ENCODE data around the gene NKAIN2. TPM values are rescaled to one million over a fixed set of nuclear protein-coding genes. Genes with fewer than 3 reads are reported as not detected.

The NKAIN2 gene
- total and polyA plus RNA-seq, 2 donors (not counting 3 experiments of a cell fraction or from before 2014, with no cell fraction given), result 0.03 TPM; not detected in 1

- dilution Hi-C loops (cut with MboI; ENCODE audit: extremely low pct_ligation_motif_present, low sequenced_read_pairs) (no loop called here), intact Hi-C loops (cut with micrococcal nuclease) (no loop called here)
Measured at GRCh38 chr6:124055395-124055794, 251.7 kb downstream of the NKAIN2 start.

DNA sequence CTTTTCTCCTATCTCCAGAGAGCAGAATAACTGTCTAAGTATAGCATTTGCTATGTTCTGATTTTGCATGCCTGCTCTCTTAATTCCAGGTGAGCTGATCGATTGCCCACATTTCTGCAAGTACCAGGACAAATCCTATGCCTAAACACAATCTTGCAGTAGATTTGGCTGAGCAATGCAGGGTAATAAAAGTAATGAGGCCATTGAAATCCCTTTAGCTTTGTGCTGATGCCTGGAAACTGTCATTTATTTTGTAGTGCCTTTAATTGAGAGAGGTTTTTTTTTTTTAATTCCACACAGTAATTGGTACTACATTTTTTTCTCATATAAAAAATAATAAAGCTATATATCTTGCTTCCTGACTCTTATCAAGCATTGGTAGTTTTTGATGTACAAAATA, 252.3 kb downstream of the NKAIN2 start:
- no peaks in the 10 kb centered on the region for H4K20me1 ChIP-seq (replicated peaks; ENCODE audit: control insufficient read depth, extremely low read depth, insufficient read depth, low read length)
- H2AFZ ChIP-seq (ENCODE audit: low read depth, low read length), result no peak overlapping the region
- no peak overlapping the region for H3K4me3 ChIP-seq (replicated peaks in 1 of 3; ENCODE audit: insufficient read depth in 1 of 3, low read depth in 1 of 3, low read length in 3 of 3)
- dilution Hi-C loops (cut with MboI; ENCODE audit: extremely low pct_ligation_motif_present, low sequenced_read_pairs) (no loop called here), intact Hi-C loops (cut with micrococcal nuclease) (no loop called here)
- no peaks in the 10 kb centered on the region for H3K9me3 ChIP-seq (replicated peaks; ENCODE audit: control insufficient read depth, insufficient read depth, low read length)
- FAIRE-seq (no peak), DNase-seq (ENCODE audit: low read depth, low spot score) (no peak)
- H3K4me2 ChIP-seq (ENCODE audit: insufficient read depth, low read length), result no peak overlapping the region
- no peaks in the 10 kb centered on the region for H3K9me1 ChIP-seq (replicated peaks; ENCODE audit: control insufficient read depth, extremely low read depth, insufficient read depth, low read length)
- no peaks in the 10 kb centered on the region for H3K27me3 ChIP-seq (ENCODE audit: control insufficient read depth in 2 of 2, insufficient read depth in 2 of 2, low read length in 2 of 2)
- CTCF ChIA-PET, result no interaction called here
- no peak for TF ChIP-seq EZH2 (IDR thresholded peaks at IDR 0.05; ENCODE audit: borderline replicate concordance, low read depth, low read length, severe bottlenecking)
- TF ChIP-seq, protein P1, sequence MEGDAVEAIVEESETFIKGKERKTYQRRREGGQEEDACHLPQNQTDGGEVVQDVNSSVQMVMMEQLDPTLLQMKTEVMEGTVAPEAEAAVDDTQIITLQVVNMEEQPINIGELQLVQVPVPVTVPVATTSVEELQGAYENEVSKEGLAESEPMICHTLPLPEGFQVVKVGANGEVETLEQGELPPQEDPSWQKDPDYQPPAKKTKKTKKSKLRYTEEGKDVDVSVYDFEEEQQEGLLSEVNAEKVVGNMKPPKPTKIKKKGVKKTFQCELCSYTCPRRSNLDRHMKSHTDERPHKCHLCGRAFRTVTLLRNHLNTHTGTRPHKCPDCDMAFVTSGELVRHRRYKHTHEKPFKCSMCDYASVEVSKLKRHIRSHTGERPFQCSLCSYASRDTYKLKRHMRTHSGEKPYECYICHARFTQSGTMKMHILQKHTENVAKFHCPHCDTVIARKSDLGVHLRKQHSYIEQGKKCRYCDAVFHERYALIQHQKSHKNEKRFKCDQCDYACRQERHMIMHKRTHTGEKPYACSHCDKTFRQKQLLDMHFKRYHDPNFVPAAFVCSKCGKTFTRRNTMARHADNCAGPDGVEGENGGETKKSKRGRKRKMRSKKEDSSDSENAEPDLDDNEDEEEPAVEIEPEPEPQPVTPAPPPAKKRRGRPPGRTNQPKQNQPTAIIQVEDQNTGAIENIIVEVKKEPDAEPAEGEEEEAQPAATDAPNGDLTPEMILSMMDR (IDR thresholded peaks at IDR 0.05; ENCODE audit: extremely low read depth in 1 of 2, insufficient read depth in 1 of 2, low read depth in 1 of 2, low read length in 2 of 2), result no peak
- TF ChIP-seq MAX (IDR thresholded peaks at IDR 0.05; ENCODE audit: insufficient read depth, insufficient read length), result no peak
- TF ChIP-seq FOS (IDR thresholded peaks at IDR 0.05; ENCODE audit: borderline replicate concordance, insufficient read depth, low read length), result no peak
- TF ChIP-seq JUN (IDR thresholded peaks at IDR 0.05; ENCODE audit: borderline replicate concordance, insufficient read depth, insufficient read length, low read depth), result no peak
- TF ChIP-seq MYC (IDR thresholded peaks at IDR 0.05; ENCODE audit: low read depth, low read length), result no peak
- no peak for TF ChIP-seq GATA2 (IDR thresholded peaks at IDR 0.05; ENCODE audit: insufficient read depth, insufficient read length, low read depth, low read length)
- TF ChIP-seq POLR2A (IDR thresholded peaks at IDR 0.05; ENCODE audit: low read depth, low read length), result no peak
- TF ChIP-seq POLR2AphosphoS5 (IDR thresholded peaks at IDR 0.05; ENCODE audit: insufficient read depth, low read depth, low read length), result no peak
- POLR2A ChIA-PET, result no interaction called here
- BruUV-seq (replicated peaks), result no TSS peak
- peaks cover 11% of the 10 kb centered on the region for H3K4me1 ChIP-seq (ENCODE audit: control insufficient read depth, extremely low read depth, insufficient read depth, low read length)
- H3K27ac ChIP-seq (ENCODE audit: insufficient read depth, low read depth, low read length), result no peak overlapping the region
- no peaks in the 10 kb centered on the region for H3K79me2 ChIP-seq (ENCODE audit: control insufficient read depth, insufficient read depth, low read length)
- H3K36me3 ChIP-seq (ENCODE audit: control insufficient read depth in 2 of 2, extremely low read depth in 1 of 2, insufficient read depth in 2 of 2, low read length in 2 of 2), result no peaks in the 10 kb centered on the region
- no peak overlapping the region for H3K9ac ChIP-seq (replicated peaks; ENCODE audit: extremely low read depth, insufficient read depth, low read length)

More at GRCh38 chr6:124055395-124055794, 251.7 kb downstream of the NKAIN2 start:
- H2AFZ ChIP-seq (ENCODE audit: low read depth, low read length), result no peak overlapping the region
- no peak for FAIRE-seq
- H3K9me3 ChIP-seq (replicated peaks; ENCODE audit: control insufficient read depth, insufficient read depth, low read length), result no peaks in the 10 kb centered on the region
- TF ChIP-seq MYC (IDR thresholded peaks at IDR 0.05; ENCODE audit: low read depth, low read length), result no peak
- no peak for TF ChIP-seq EZH2 (IDR thresholded peaks at IDR 0.05; ENCODE audit: borderline replicate concordance, low read depth, low read length, severe bottlenecking)
- TF ChIP-seq POLR2A (IDR thresholded peaks at IDR 0.05; ENCODE audit: low read depth, low read length), result no peak
- no peak for TF ChIP-seq FOS (IDR thresholded peaks at IDR 0.05; ENCODE audit: borderline replicate concordance, insufficient read depth, low read length)
- no peak for TF ChIP-seq JUN (IDR thresholded peaks at IDR 0.05; ENCODE audit: borderline replicate concordance, insufficient read depth, insufficient read length, low read depth)
- TF ChIP-seq, protein P1 (IDR thresholded peaks at IDR 0.05; ENCODE audit: extremely low read depth in 1 of 2, insufficient read depth in 1 of 2, low read depth in 1 of 2, low read length in 2 of 2), result no peak
- no peaks in the 10 kb centered on the region for H3K9me1 ChIP-seq (replicated peaks; ENCODE audit: control insufficient read depth, extremely low read depth, insufficient read depth, low read length)
- H3K9ac ChIP-seq (replicated peaks; ENCODE audit: extremely low read depth, insufficient read depth, low read length), result no peak overlapping the region
- H3K4me2 ChIP-seq (ENCODE audit: insufficient read depth, low read length), result no peak overlapping the region
- H4K20me1 ChIP-seq (replicated peaks; ENCODE audit: control insufficient read depth, extremely low read depth, insufficient read depth, low read length), result no peaks in the 10 kb centered on the region
- BruUV-seq (replicated peaks), result no TSS peak
- H3K36me3 ChIP-seq (ENCODE audit: control insufficient read depth in 2 of 2, extremely low read depth in 1 of 2, insufficient read depth in 2 of 2, low read length in 2 of 2), result no peaks in the 10 kb centered on the region
- no peak overlapping the region for H3K4me3 ChIP-seq (replicated peaks in 1 of 3; ENCODE audit: insufficient read depth in 1 of 3, low read depth in 1 of 3, low read length in 3 of 3)
- H3K27me3 ChIP-seq (ENCODE audit: control insufficient read depth in 2 of 2, insufficient read depth in 2 of 2, low read length in 2 of 2), result no peaks in the 10 kb centered on the region
- no peak overlapping the region for H3K27ac ChIP-seq (ENCODE audit: insufficient read depth, low read depth, low read length)
- peaks cover 11% of the 10 kb centered on the region for H3K4me1 ChIP-seq (ENCODE audit: control insufficient read depth, extremely low read depth, insufficient read depth, low read length)
- H3K79me2 ChIP-seq (ENCODE audit: control insufficient read depth, insufficient read depth, low read length), result no peaks in the 10 kb centered on the region
- ChIA-PET CTCF (no interaction called here), POLR2A (no interaction called here)
- DNase-seq (ENCODE audit: low read depth, low spot score), result no peak
